Measurements from ENCODE around the gene MOGAT3.

DNA sequence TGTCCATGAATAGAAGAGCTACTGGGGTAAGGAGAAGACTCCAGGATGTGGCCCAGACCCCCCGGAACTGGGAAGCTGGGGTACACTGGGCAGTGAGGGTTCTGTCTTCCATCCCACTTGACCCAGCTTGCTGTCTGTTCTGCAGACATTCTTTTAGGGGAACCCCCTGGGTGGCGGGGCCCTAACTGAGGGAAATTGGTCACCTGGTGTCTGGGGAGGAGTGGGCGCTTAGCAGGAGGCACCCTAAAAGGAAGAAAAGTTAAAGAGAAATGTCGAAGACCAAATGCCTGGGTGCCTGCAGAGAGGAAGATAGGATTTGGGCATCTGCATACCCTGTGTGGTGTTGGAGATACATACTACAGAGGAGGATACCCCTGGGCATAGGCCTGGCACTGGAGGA is 45.5 kb downstream of the MOGAT3 start:
- TF ChIP-seq, protein P1, sequence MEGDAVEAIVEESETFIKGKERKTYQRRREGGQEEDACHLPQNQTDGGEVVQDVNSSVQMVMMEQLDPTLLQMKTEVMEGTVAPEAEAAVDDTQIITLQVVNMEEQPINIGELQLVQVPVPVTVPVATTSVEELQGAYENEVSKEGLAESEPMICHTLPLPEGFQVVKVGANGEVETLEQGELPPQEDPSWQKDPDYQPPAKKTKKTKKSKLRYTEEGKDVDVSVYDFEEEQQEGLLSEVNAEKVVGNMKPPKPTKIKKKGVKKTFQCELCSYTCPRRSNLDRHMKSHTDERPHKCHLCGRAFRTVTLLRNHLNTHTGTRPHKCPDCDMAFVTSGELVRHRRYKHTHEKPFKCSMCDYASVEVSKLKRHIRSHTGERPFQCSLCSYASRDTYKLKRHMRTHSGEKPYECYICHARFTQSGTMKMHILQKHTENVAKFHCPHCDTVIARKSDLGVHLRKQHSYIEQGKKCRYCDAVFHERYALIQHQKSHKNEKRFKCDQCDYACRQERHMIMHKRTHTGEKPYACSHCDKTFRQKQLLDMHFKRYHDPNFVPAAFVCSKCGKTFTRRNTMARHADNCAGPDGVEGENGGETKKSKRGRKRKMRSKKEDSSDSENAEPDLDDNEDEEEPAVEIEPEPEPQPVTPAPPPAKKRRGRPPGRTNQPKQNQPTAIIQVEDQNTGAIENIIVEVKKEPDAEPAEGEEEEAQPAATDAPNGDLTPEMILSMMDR (IDR thresholded peaks at IDR 0.05; ENCODE audit: low read depth, low read length, poor library complexity, severe bottlenecking) = no peak
- TF ChIP-seq EZH2phosphoT487 (IDR thresholded peaks at IDR 0.05; ENCODE audit: borderline replicate concordance, low read length) = no peak

Data from DOHH2 (cell line).